ENCODE measurements around the gene AP2A2.

The AP2A2 gene

DNA sequence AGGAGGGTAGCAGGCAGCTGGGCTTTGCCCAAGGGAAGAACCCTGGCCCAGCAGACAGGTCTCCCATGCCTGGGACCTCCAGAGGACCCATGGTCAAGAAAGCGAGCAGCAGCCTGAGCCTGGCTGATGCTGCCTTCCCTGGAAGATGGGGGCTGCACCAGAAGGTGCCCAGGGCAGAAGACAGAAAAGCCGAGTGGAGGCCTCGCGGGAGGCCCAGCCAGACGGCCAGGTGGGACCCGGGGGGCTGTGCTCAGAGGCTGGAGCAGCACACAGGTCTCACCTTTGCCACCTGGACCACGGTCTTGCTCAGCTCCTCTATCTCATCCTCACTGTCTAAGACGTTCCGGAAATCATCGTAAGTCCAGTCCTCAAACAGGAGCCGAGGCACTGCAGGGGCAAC, 25.9 kb upstream of the AP2A2 start:
- no peak for DNase-seq

DNA sequence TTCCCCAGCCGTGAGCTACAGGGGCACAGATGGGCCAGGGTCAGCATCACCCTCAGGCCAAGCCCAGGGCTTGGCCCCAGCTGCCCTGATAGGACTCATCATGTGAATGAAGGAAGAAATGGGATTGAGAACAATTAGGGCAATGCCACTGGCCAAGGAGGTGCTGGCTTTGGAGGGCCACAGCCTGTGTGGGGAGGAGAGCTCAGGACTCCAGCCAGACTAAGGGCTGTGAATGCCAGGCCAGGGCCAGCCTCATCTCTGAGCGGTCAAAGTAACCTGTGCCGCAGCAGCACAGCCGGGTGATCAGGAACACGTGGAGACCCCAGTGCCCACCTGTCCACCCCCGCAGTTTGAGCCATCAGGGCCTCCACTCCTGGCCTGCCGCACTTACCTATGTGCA, 25.1 kb upstream of the AP2A2 start:
- no peak for DNase-seq

DNA sequence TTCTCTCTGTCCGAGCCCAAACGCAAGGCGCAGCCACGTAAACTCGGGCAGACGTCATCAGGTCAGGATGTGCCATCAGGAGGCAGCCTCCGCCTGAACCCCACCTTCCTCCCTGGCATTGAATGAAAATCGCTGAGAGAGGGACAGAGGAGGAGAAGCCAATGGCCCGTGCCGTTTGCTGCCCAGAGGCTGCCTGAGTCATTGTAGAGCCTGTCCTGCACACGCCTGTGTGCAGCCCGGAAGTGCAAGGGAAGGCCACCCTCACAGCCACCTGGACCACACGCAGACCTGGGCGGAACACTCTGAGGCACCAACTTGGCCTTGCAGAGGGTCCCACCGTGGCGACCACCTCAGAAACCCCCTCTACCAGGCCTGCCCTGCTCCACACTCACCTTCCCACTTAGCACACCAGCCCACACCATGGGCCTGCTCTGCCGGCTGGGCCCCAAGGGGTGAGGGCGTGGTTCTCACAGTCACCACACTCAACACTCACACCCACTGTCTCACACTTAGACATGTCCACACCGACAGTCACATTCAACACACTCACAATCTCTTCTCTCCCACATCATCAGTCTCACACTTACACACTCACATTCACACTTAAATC, 24.1 kb upstream of the AP2A2 start:
- no peak for DNase-seq

DNA sequence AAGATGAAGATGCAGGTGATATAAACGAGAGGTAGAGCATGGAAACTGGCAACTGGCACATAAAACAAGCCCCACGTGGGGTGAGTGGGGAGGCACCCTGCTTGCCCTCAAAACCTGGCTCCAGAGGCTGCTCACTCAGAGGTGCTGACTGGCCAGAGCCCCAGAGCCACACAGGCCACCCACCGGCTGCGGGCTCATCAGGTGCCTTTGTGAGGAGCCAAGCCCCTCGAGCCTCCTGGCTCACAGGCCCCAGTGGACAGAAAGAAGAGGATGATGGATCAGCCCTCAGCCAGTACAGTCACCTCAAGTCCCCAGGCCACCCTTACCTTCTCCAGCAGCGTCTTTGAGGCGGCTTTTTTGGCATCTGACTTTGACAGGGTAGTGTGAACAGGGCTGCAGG, 21.3 kb upstream of the AP2A2 start:
- DNase-seq = no peak

DNA sequence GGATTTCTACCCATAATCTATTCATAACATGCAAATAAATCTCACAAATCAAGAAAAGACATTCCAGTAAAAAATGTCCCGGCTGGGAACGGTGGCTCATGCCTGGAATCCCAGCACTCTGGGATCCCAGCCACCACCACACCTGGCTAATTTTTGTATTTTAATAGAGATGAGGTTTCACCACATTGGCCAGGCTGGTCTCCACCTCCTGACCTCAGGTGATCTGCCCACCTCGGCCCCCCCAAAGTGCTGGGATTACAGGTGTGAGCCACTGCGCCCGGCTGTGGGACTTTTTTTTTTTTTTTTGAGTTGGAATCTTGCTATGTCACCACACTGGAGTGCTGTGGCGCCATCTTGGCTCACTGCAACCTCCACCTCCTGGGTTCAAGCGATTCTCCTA, 19.7 kb upstream of the AP2A2 start:
- no peak for DNase-seq

DNA sequence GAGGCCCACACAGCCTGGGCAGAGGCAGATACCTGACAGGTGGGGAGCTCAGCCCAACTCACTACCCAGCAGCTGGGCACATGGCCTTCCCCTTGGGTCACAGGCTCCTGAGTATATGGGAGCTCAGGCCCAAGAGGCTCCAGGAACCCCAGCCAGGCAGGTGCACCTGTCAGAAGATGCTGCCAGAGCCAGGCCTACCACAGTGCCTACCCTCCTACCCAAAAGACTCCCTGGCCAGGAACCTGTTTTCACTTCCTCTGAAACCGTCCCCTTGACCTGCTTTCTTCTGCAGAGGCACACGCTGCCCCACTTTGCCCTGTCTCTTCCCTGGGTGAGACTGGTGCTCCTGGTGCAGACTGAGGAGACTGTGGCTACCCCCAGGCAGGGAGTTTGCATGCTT, 18.0 kb upstream of the AP2A2 start:
- DNase-seq = no peak

DNA sequence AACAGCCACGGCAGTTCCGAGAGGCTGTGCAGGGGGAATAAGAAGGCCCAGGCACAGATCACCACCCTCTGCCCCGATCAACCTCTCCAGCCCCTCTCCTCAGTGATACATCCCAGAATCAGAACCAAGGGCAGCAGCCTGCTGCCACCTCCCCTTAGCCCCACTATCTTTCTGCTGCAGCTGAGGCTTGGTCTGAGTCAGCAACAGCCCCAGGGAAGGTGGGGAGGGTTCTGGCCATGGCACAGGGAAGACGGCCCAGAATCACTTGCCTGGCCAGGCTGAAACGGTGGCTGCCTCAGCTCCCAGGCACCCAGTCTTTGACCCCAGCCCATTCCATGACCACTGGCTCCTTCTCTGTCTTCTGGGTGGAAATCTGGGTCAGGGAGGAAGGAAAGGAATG, 17.4 kb upstream of the AP2A2 start:
- DNase-seq = no peak

DNA sequence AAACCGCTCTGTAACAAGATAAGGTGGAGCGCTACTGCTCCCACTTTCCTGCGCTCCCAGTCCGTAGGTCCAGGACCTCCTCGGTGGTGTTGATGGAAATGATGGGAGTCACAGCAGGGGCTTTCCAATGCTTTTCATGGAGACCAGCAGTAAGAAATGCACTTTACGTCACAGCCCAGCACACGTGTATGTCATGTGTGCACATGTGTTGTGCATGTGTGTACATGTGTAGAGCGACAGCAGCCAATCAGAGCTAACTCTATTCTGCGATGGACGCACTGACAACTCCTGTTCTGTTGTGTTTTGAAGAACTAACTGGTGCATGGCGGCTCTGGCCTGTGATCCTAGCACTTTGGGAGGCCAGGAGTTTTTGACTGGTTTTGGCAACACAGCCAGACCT, 16.3 kb upstream of the AP2A2 start:
- DNase-seq = no peak

DNA sequence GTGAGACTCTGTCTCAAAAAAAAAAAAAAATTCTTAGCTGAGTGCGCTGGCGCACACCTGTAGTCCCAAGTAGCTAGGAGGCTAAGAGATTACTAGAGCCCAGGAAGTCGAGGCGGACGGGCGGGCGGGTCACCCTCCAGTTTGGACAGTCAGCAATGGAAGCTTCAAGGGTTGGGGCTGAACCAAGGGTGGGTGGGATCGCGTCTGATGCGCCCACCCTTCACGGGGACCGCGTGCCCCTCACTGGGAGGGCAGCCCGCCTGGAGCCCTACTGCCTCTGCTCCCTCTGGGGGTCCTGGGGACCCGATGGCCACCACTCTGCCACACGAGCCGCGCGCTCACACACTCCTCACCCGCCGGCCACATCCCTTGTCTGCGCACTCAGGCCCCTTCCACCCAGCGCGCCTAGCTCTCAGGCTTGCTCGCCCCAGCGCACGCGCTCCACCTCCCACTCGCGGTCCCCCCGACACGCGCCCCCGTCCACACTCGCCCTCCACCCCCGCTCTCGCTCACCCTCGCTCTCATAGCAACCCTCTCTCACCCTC, 15.6 kb upstream of the AP2A2 start:
- DNase-seq = no peak

DNA sequence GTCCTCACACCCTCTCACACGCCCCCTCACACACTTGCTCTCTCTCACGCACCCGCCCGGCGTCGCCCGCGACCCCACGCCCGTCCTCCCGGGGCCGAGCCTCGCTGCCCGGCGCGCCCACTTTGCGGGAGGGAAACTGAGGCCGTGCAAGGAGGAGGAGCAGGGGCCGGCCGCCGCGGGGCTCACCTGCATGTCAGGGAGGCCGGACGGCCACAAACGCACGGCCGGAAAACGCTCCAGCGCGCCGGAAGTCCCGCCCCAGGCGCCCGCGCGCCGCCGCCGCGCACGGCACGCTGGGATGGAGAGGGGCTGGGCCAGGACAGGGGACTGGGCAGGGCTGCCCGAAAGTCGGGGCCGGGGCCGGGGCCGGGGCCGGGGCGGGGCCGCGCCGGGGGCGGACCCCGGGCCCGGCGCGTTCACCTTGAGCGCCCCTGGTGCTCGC, 15.1 kb upstream of the AP2A2 start, which contains the start of gene CHID1:
CHID1 (minus strand) TSS at position 222 of the 442 bp plus-strand sequence. CDS start 5,994 bp downstream, outside the sequence.
- peak; percentile 46 to 70 for DNase-seq

DNA sequence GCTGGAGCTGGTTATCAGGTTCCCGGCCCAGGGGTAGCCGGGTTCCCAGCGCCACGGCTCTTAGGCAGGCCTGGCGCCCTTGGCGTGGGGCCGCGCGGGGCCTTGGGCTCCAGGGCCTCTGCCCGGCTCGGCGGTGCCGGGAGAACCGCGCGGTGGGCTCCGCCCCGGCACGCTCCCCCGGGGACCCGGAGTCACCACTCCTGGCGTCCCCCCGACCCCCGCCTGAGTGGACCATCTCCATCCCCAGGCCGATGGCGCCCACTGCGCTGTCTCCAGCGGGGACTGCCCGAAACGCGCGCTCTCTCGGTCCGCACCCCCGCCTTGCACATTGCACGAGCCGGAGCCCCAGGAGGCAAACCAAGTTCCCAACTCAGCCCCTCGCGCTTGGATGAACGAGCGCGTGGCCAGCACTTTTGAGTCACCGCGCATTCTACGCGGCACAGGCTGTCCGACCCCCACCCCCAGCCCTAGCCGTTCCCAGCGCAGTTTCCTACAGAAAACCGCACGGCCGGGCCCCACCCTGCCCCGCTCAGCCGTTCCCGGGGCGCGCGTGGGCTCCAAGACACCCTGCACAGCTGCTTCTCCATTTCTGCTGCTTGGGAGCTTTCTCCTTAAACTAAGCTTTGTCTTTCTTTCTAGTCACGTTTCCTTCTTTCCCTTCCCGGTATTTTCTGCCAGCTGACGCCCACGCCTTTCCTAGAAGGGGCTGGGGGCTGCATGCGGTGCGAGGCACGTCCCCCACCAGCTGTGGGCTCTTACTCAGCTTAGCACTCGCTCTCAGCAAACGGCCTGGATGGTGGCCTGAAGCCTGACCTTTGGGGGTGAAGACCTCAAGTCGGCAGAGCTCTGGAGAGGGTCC, 14.4 kb upstream of the AP2A2 start:
- peak in 1 of 2 donors; percentile 51 for DNase-seq

DNA sequence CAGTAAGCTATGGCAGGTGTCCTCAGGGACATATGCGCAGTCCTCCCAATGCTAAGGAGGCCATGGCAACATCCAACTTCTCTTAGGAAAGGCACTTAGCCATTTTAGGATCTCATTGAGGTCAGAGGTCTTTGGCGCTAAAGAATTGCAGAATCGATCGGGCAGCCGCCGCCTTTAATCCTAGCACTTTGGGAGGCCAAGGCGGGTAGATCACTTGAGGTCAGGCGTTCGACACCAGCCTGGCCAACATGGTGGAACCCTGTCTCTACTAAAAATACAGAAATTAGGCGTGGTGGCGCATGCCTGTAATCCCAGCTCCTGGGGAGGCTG, 13.8 kb upstream of the AP2A2 start:
- no peak for DNase-seq

DNA sequence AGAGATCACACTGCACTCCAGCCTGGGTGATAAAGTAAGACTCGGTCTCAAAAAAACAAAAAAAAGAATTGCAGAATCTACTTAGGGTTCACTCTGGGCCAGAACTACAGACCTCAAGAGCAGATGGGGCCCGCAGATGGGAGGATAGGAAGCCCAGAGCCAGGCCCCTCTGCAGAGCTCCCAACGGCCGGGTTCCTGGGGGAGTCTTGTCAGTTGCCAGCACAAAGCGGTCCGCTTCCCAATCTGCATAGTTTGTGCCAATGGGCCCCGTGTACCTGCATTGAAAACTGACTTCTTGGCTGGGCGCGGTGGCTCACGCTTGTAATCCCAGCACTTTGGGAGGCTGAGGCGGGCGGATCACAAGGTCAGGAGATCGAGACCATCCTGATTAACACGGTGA, 13.4 kb upstream of the AP2A2 start:
- DNase-seq = no peak

DNA sequence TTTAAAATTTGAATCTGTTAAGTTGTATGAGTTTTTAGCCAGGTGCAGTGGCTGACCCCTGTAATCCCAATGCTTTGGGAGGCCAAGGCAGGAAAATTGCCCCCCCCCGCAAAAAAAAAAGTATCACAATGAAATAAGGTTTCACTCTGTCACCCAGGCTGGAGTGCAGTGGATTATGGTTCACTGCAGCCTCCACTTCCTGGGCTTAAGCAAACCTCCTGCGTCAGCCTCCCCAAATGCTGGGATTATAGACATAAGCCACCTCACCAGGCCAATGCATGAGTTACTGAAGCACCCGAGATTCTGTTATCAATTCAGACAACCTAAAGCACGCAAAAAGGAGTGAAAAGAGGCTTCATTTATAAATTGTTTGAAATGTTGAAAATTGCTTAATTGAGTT, 12.6 kb upstream of the AP2A2 start:
- no peak for DNase-seq

DNA sequence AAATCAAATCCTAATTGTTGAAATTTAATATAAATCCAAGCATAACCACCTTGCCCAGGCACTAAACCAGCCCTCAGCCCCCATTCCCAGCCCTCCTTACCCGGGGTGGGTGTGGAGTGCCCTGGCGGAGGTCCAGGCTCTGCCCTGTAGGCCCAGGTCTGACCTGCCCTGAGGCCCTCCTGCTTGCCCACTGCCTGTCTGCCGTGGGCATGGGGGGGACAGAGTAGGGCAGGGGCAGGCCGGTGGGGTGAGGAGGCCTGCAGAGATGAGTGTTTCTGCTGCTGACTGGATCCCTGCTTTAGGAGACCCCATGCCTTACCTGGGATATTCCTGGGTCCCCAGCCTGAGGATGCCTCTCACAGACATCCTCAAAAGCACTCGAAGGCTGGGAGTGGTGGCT, 11.5 kb upstream of the AP2A2 start:
- DNase-seq = no peak

DNA sequence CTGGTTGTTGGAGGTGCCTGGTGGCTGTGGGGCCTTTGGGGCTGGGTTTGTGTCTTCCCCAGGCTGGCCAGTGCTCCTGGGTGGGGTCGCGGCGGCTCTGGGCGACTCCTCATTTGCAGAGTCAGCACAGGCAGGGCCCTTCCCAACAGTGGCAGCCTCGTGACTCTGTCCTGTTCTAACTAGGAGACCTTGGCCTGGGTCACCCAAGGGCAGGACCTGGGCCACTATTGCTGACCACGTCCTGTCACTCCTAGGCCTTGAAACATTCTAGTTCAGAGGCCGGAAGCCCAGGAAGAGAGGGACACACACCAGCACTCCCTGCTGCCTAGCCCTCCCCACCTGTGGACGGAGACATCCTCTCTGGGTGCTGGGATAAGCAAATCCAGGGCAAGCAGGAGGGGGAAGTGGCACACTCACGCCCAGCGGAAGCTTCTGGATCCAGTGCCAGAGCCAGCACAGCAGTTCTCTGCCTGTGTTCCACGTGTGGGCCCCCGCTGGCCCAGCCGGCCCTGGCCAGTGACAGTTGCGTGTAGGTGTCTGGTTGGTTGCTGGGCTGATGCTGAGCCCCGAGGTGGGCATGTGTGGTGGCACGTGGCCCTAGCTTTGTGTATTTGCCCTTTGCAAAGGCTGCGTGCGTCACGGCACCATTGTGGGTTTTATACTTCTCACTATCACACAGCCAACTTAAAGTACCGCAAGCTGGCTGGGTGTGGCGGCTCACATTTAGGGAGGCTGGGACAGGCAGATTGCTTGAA, 10.7 kb upstream of the AP2A2 start:
- DNase-seq = no peak

DNA sequence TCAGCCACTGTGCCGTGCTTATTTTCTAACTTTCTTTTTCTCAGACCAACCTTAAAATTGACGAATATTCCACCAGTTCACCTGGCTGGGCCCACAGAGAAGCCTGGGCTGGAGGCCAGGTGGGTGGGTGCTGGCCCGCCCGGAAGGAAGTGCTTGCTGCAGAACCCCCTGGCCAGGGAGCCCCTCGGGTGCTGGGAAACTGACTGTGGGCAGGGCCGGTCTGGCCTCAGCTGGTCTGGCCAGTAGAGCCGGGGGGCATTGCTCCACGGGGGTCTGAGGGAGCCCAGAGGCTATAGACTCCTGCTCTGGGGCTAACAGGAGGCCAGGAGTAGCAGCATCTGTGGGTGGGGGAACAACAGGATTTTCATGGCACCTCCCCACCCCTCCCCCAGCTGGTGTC, 8.2 kb upstream of the AP2A2 start:
- no peak for DNase-seq

DNA sequence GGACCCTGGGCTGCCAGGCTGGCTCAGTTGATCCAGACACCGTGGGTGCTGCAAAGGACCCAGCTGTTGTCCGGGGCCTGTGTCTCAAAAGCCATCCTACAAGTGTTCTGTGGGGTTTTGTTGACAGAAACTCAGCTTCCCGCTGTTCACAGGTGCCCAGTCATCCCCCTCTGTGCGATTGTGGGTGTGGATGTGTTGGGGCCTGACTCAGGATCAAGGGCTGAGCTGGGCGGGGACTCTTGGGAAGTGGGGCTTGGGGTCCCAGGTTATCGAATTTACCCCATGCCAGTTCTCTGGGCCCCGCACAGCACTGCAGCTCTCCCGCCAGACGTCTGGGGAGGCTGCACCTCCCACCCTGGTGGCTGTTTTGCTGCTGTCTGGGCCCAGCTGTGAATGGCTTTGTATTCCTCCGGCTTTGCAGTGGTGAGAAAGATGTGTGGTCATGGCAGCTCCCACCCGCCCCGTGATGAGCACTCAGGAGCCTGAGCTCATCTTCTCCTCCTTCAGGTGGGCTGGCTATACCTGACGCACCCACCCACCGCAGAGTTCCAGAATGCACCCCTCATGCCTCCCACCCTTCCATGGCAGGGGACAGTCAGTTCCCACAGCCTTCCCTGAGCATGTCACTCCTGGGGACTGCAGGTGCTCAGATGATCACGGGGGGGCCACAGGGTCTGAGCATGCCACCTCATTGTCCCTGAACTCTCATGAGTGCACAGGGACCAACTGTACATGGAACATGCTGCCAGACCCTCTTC, 3.6 kb upstream of the AP2A2 start:
- DNase-seq = no peak

DNA sequence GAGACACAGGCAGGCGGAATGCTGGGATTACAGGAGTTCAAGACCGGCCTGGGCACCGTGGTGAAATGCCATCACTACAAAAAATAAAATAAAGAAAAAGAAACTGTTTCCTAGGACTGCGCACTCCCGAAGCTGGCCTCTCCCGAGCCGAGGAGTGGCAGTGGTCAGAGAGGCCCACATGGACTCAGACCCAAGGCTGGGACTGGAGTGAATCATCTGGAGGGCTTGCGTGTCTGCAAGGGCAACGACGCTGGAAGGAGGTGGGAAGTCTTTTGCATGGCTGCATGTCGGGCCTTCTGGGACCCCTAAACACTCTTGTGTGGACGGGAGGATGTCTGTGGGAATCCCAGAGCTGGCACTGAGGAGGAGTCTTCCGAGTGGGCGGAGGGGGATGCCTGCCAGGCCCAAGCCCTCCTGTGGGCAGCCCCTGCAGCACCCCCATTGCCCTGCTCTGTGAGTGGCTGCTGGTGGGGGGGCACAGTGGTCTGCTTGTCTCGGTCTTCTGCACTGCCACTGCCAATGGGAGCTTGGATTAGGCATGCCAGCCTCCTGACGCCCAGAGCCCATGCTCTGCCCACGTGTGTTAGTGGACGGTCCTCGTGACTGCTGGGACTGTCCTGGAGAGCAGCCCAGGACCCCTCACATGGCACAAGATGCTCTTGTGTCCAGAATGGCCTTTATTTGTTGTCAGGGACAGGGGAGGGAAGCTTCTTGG, 1.8 kb upstream of the AP2A2 start:
- DNase-seq = no peak

DNA sequence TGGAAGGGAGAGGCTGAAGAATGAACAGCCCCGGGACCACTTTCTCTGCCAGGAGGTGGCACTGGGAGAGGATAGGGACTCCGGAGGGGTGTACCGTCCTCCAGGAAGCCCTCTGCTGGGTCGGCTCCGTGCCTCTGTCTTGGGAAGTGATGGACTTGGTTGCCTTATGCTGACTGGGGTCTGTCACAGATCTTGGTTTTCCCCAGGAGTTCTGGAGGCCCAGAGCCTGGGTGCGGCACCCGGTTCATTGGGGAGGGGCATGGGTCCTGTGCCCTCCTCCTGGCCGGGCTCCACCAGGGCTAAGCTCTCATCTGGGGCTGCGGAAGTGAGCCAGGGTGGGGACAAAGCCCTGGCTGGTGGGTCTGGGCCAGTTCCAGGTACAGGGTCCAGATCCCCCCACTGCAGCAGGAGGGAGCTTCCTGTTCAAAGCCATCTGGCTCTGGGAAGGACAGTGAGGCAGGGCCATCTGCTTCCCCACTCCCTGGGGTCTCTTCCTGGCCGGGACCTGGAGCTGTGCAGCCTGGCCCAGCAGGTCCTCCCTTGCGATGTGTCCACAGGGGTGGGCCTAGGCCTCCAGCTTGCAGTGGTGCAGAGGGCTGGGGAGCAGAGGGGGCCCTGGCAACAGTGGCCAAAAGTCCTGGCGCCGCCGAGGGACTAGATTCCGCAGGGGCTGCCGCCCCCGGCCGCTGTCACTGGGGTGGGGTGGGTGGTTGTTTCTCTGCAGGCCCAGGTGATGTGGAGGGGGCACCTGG, 1.1 kb upstream of the AP2A2 start:
- no peak for DNase-seq

DNA sequence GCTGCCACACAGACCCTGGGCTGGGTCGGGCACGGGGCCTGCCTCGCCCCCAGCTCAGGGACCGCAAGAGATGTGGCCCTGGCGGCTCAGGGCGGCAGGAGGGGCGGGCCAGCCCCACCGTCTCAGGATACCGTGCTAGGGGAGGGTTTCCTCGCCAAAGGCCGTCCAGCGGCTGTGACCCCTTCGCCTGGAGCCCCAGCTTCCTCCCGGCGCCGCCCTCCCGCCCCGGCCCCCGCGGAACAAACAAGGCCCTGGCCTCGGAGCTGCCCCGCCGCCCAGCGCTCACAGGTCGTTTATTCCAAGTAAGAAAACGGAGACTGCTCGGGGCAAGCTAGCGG, 543 bp upstream of the AP2A2 start:
- no peak for DNase-seq

Measured in bone marrow (tissue), 2 donors.